ENCODE data around the gene SMC1B.

DNA sequence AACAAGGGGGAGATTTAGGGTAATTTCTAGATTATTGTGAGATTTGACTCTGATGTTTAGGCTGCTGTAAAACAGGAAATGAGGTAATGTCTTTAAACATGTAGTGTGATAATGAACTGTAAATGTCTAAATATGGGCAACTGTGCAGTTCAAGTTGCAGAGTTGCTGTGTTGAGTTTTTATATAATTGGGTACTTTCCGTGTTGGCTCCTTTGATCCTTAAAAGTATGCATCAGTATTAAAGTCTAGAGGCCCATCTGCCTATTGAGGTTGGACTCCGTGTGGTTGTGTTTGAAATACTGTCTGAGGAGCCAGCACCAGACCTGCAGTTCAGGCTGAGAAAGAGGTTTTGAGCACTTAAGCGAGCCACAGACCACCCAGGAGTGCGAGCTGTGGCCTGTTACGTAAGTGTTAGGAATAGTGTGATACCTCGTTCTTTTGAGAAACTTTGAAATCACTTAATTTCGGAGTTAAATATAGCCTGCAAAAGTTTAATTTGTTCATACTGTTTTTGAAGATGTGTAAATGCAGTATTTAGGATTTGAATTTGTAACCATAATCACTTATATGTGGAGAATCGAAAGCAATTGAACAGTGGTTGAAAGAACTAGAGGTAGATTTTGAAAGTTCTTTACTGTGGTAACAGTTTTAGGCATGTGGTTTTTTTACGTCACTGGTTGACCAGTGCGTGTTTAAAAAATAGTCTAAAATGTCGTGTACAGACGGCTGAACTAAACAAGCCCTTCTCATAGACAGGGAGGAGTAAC is 94.7 kb downstream of the SMC1B start:
- TF ChIP-seq, protein P1, sequence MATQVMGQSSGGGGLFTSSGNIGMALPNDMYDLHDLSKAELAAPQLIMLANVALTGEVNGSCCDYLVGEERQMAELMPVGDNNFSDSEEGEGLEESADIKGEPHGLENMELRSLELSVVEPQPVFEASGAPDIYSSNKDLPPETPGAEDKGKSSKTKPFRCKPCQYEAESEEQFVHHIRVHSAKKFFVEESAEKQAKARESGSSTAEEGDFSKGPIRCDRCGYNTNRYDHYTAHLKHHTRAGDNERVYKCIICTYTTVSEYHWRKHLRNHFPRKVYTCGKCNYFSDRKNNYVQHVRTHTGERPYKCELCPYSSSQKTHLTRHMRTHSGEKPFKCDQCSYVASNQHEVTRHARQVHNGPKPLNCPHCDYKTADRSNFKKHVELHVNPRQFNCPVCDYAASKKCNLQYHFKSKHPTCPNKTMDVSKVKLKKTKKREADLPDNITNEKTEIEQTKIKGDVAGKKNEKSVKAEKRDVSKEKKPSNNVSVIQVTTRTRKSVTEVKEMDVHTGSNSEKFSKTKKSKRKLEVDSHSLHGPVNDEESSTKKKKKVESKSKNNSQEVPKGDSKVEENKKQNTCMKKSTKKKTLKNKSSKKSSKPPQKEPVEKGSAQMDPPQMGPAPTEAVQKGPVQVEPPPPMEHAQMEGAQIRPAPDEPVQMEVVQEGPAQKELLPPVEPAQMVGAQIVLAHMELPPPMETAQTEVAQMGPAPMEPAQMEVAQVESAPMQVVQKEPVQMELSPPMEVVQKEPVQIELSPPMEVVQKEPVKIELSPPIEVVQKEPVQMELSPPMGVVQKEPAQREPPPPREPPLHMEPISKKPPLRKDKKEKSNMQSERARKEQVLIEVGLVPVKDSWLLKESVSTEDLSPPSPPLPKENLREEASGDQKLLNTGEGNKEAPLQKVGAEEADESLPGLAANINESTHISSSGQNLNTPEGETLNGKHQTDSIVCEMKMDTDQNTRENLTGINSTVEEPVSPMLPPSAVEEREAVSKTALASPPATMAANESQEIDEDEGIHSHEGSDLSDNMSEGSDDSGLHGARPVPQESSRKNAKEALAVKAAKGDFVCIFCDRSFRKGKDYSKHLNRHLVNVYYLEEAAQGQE (IDR thresholded peaks at IDR 0.05; ENCODE audit: borderline replicate concordance): no peak
- TF ChIP-seq, protein P2, sequence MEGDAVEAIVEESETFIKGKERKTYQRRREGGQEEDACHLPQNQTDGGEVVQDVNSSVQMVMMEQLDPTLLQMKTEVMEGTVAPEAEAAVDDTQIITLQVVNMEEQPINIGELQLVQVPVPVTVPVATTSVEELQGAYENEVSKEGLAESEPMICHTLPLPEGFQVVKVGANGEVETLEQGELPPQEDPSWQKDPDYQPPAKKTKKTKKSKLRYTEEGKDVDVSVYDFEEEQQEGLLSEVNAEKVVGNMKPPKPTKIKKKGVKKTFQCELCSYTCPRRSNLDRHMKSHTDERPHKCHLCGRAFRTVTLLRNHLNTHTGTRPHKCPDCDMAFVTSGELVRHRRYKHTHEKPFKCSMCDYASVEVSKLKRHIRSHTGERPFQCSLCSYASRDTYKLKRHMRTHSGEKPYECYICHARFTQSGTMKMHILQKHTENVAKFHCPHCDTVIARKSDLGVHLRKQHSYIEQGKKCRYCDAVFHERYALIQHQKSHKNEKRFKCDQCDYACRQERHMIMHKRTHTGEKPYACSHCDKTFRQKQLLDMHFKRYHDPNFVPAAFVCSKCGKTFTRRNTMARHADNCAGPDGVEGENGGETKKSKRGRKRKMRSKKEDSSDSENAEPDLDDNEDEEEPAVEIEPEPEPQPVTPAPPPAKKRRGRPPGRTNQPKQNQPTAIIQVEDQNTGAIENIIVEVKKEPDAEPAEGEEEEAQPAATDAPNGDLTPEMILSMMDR (IDR thresholded peaks at IDR 0.05; ENCODE audit: poor library complexity, severe bottlenecking): no peak
- TF ChIP-seq SMC3 (conservative IDR thresholded peaks at IDR 0.05; ENCODE audit: poor library complexity) (no peak), EZH2 (IDR thresholded peaks at IDR 0.05; ENCODE audit: borderline replicate concordance, insufficient read depth, low read length, poor library complexity, severe bottlenecking) (no peak), EP300 (conservative IDR thresholded peaks at IDR 0.05; ENCODE audit: poor library complexity, severe bottlenecking) (no peak), MXI1 (conservative IDR thresholded peaks at IDR 0.05; ENCODE audit: poor library complexity, severe bottlenecking) (no peak), POLR2AphosphoS5 (IDR thresholded peaks at IDR 0.05) (no peak), RAD21 (conservative IDR thresholded peaks at IDR 0.05) (no peak), TAF1 (IDR thresholded peaks at IDR 0.05; ENCODE audit: low read depth) (no peak)
